Prostate gland (tissue), 2 donors: ENCODE measurements around the gene LMNB1. TPM values are rescaled to one million over a fixed set of nuclear protein-coding genes. Genes with fewer than 3 reads are reported as not detected.

Experiments used
- DNase-seq: peaks from one replicate; pipeline ENCODE4 v3.0.0-alpha.2; 2019; ENCODE audit warnings: low spot score
- H3K27ac ChIP-seq, 2 donors: fragments of 200-600 bp; sonication (generic); 2 replicates each; pipeline ENCODE4 v1.5.1; 2017 to 2019
- H3K27me3 ChIP-seq: fragments of 200-600 bp; sonication (generic); replicated peaks from 2 replicates; pipeline ENCODE4 v1.5.1; 2019; ENCODE audit not compliant: insufficient read depth
- H3K36me3 ChIP-seq, 2 donors: fragments of 200-600 bp; sonication (generic); 1 replicate in 1 of 2; 2 replicates in 1 of 2; pipeline versions ENCODE4 v1.5.1 to v1.8.1; 2017 to 2019
- H3K4me1 ChIP-seq: fragments of 200-600 bp; sonication (generic); replicated peaks from 2 replicates; pipeline ENCODE4 v1.5.1; 2019
- H3K4me3 ChIP-seq, 2 donors: fragments of 200-600 bp; sonication (generic); 2 replicates each; pipeline ENCODE4 v1.5.1; 2017 to 2019
- H3K9me3 ChIP-seq: fragments of 200-600 bp; sonication (generic); 2 replicates; pipeline ENCODE4 v1.5.1; 2017
- POLR2A ChIP-seq: fragments of 450-650 bp; IDR thresholded peaks from one replicate; pipeline ENCODE4 v1.6.1; 2016; ENCODE audit warnings: antibody characterized with exemption, mild to moderate bottlenecking
- POLR2AphosphoS5 ChIP-seq: sonication (generic); formaldehyde crosslinking; IDR thresholded peaks from one replicate; pipeline ENCODE4 v1.6.1; 2017; ENCODE audit warnings: antibody characterized with exemption
- WGBS: methylation state at CpG from one replicate; pipeline ENCODE4 v1.1.5; 2018; 5-methylcytosine and 5-hydroxymethylcytosine counted together
- intact Hi-C: fragments of 100-400 bp; cut with DNase I; formaldehyde crosslinking; loops from one replicate; pipeline ENCODE4 v1.14.2; 2022
- total RNA-seq, 2 donors: library from RNA; depleted of rRNA; stranded (reverse); fragments of >200 nt; gene quantifications; one replicate each; pipeline ENCODE4 v1.1.0, GENCODE V29; 2016
- TF ChIP-seq, protein P1 (sequence below), 4 experiments: fragments of 200-600 bp in 2 of 4; fragments of 450-650 bp in 2 of 4; sonication (generic) in 2 of 4; IDR thresholded peaks; 1 replicate in 3 of 4; 2 replicates in 1 of 4; pipeline ENCODE4 v1.5.1; 2016 to 2019; ENCODE audit warnings: antibody characterized with exemption in 4 of 4, mild to moderate bottlenecking in 2 of 4, moderate library complexity in 2 of 4

LMNB1 gene
- total RNA-seq, 2 donors from 2014 or later = 11.5 to 12.2 TPM

DNA sequence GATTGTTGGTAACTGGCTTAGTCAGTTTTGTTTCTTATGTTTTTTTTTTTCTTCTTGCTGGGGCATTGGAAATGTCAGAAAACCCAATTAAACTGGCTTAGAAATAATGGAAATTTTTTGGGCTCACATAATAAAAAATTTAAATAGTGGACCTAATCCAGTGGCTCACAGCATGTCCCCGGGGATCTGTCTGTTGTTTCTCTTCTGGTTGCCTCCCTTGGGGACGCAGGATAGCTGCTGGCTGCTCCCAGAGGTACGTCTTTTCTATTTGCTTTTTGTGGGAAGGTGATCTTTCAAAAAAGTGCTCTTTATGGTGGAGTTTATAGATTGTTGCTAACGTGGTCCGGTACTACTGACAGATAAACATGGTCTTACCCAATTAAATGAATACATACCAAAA, 52.2 kb downstream of the LMNB1 start:
- no peak for TF ChIP-seq POLR2AphosphoS5
- no peak for TF ChIP-seq POLR2A
- TF ChIP-seq, protein P1, sequence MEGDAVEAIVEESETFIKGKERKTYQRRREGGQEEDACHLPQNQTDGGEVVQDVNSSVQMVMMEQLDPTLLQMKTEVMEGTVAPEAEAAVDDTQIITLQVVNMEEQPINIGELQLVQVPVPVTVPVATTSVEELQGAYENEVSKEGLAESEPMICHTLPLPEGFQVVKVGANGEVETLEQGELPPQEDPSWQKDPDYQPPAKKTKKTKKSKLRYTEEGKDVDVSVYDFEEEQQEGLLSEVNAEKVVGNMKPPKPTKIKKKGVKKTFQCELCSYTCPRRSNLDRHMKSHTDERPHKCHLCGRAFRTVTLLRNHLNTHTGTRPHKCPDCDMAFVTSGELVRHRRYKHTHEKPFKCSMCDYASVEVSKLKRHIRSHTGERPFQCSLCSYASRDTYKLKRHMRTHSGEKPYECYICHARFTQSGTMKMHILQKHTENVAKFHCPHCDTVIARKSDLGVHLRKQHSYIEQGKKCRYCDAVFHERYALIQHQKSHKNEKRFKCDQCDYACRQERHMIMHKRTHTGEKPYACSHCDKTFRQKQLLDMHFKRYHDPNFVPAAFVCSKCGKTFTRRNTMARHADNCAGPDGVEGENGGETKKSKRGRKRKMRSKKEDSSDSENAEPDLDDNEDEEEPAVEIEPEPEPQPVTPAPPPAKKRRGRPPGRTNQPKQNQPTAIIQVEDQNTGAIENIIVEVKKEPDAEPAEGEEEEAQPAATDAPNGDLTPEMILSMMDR (IDR thresholded peaks at IDR 0.05) = no peak
- WGBS = 62% methylated on average over 5 of the region's 5 CpGs
- Histone ChIP-seq H3K4me3 (no peak overlapping the region), H3K36me3 (no peaks in the 10 kb centered on the region), H3K27me3 (no peaks in the 10 kb centered on the region), H3K4me1 (no peaks in the 10 kb centered on the region), H3K9me3 (no peaks in the 10 kb centered on the region), H3K27ac (no peak overlapping the region)
- intact Hi-C loops = no loop called here
- DNase-seq = no peak

DNA sequence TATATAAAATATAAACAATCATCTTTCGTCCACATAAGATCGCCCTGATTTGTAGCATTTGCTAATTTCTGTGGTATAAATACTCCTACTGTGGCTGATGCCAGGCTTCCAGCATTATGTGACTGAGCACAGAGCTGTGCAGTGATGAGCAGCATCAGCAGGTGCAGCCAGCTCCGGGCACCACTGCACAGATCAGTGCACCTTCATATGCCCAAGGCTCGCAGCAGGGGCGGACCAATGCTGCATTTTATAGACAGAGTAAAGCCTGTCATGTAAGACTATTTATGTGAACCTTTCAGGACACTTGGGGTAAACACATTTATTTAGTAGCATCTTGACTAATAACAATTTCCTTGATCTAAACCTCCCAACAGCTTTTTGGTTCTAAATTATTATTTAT, 53.1 kb downstream of the LMNB1 start:
- no peak for DNase-seq
- intact Hi-C loops = no loop called here
- H3K27ac ChIP-seq = no peak overlapping the region
- no peaks in the 10 kb centered on the region for H3K4me1 ChIP-seq
- WGBS = 83% methylated on average over 5 of the region's 5 CpGs
- no peaks in the 10 kb centered on the region for H3K9me3 ChIP-seq
- H3K27me3 ChIP-seq = no peaks in the 10 kb centered on the region
- TF ChIP-seq POLR2AphosphoS5 (no peak), POLR2A (no peak)
- TF ChIP-seq, protein P1 (IDR thresholded peaks at IDR 0.05) = no peak
- no peak overlapping the region for H3K4me3 ChIP-seq
- H3K36me3 ChIP-seq = no peaks in the 10 kb centered on the region

DNA sequence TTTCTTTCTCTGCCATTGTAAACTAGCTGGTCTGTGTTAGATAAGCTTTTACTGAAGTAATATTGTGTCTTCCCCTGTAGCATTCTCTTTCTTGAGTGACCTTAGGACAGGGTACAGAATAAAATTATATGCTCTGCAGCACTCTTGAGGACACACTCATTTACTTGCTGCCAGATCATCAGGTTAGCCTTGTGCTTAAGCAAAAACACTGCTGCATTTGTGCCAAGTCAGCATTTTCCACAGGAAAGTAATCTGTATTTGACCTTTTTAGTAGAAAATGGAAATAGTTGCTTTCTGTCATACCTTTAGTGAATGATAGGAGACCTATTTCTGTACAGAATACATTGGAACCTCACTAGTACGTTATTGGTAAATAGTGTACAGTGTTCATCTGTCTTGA, 54.2 kb downstream of the LMNB1 start:
- no peaks in the 10 kb centered on the region for H3K4me1 ChIP-seq
- H3K36me3 ChIP-seq = no peaks in the 10 kb centered on the region
- 87% methylated on average over 1 of the region's 1 CpG for WGBS
- intact Hi-C loops = no loop called here
- TF ChIP-seq POLR2A = no peak
- TF ChIP-seq, protein P1 (IDR thresholded peaks at IDR 0.05) = no peak
- TF ChIP-seq POLR2AphosphoS5 = no peak
- H3K27ac ChIP-seq = no peak overlapping the region
- DNase-seq = no peak
- H3K27me3 ChIP-seq = no peaks in the 10 kb centered on the region
- H3K4me3 ChIP-seq = no peak overlapping the region
- no peaks in the 10 kb centered on the region for H3K9me3 ChIP-seq

DNA sequence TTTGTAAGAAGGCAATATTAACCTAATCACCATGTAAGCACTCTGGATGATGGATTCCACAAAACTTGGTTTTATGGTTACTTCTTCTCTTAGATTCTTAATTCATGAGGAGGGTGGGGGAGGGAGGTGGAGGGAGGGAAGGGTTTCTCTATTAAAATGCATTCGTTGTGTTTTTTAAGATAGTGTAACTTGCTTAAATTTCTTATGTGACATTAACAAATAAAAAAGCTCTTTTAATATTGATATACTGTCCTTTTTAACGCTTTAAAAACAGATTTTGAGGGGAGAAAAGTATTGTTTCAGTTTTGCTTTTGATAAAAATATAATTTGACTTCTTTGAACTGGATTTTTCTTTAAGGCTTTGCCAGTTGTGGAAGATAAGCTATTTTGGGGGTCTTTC, 59.8 kb downstream of the LMNB1 start:
- intact Hi-C loops = no loop called here

DNA sequence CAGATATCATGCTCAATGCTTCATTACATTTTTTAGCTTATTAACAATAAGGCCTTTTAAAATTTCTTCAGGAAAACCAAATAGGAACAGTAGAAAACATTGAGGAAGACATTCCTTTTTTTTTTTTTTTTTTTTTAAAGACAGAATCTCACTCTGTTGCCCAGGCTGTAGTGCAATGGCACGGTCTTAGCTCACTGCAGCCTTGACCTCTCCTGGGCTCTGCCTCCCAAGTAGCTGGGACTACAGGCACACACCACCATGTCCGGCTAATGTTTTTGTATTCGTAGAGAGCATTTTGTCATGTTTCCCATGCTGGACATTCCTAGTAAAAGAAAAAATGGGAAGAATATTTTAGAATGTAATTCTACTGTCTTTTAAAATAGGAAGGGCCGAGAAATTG, 60.3 kb downstream of the LMNB1 start:
- no peak overlapping the region for H3K27ac ChIP-seq
- TF ChIP-seq, protein P1 (IDR thresholded peaks at IDR 0.05) = no peak
- no peak for TF ChIP-seq POLR2A
- TF ChIP-seq POLR2AphosphoS5 = no peak
- 100% methylated on average over 4 of the region's 4 CpGs for whole genome bisulfite sequencing
- H3K9me3 ChIP-seq = no peaks in the 10 kb centered on the region
- H3K27me3 ChIP-seq = no peaks in the 10 kb centered on the region
- intact Hi-C loops = no loop called here
- no peak for DNase-seq
- no peak overlapping the region for H3K4me3 ChIP-seq
- H3K4me1 ChIP-seq = no peaks in the 10 kb centered on the region
- no peaks in the 10 kb centered on the region for H3K36me3 ChIP-seq

More for the DNA sequence above, 59.8 kb downstream of the LMNB1 start:
- H3K27me3 ChIP-seq = no peaks in the 10 kb centered on the region
- no peaks in the 10 kb centered on the region for H3K9me3 ChIP-seq
- H3K27ac ChIP-seq = no peak overlapping the region
- DNase-seq = no peak
- no peak overlapping the region for H3K4me3 ChIP-seq
- H3K36me3 ChIP-seq = no peaks in the 10 kb centered on the region
- WGBS = 84% methylated on average over 2 of the region's 2 CpGs
- TF ChIP-seq, protein P1 (IDR thresholded peaks at IDR 0.05) = no peak
- TF ChIP-seq POLR2AphosphoS5 (no peak), POLR2A (no peak)
- no peaks in the 10 kb centered on the region for H3K4me1 ChIP-seq
